B cell (primary cell): ENCODE measurements around the gene LIMS4. TPM values are rescaled to one million over a fixed set of nuclear protein-coding genes. Genes with fewer than 3 reads are reported as not detected.
"Not testable (repeated sequence)": the region's sequence is repeated elsewhere in the genome, so short reads cannot be mapped to it uniquely, and the experiment has no call there.

Experiments
- ATAC-seq: fragments of 200-7000 bp; cut with Tn5 transposase; one replicate; pipeline ENCODE4 v1.10.0; 2021; ENCODE audit warnings: low read depth, mild to moderate bottlenecking, moderate number of reproducible peaks, moderate library complexity
- CTCF ChIA-PET: fragments of 350-600 bp; sonication (Branson Sonifier 250); formaldehyde crosslinking; loops from one replicate; lab custom pipeline; 2021; ENCODE audit warnings: antibody characterized with exemption, inconsistent platforms; lab: Charles Lee
- POLR2A ChIA-PET: fragments of 350-600 bp; sonication (Branson Sonifier 250); formaldehyde crosslinking; loops from one replicate; lab custom pipeline; 2021; ENCODE audit warnings: antibody characterized with exemption; lab: Charles Lee
- DNase-seq: peaks from one replicate; pipeline ENCODE4 v3.0.0; 2013
- H2AFZ ChIP-seq: 2 replicates; pipeline ENCODE4 v1.6.1; 2012; ENCODE audit warnings: mild to moderate bottlenecking, low read depth, low read length; ENCODE audit not compliant: insufficient read depth, poor library complexity, severe bottlenecking
- H3K27ac ChIP-seq, 2 donors: 1 replicate in 1 of 2; 2 replicates in 1 of 2; pipeline ENCODE4 v1.5.1; 2012 to 2013; ENCODE audit warnings: low read length in 2 of 2, mild to moderate bottlenecking in 2 of 2, moderate library complexity in 1 of 2
- H3K27me3 ChIP-seq, 4 experiments: fragments of 200-600 bp in 1 of 4; sonication (generic) in 1 of 4; replicated peaks in 1 of 4; 1 replicate in 2 of 4; 2 replicates in 2 of 4; pipeline versions ENCODE4 v1.6.1 to v1.7.0; 2013 to 2016; ENCODE audit warnings: low read length in 3 of 4, mild to moderate bottlenecking in 2 of 4, mixed read lengths in 1 of 4, moderate library complexity in 1 of 4; ENCODE audit not compliant: insufficient read depth in 4 of 4, control insufficient read depth in 3 of 4; ENCODE audit errors: control extremely low read depth in 1 of 4
- H3K36me3 ChIP-seq, 2 experiments: replicated peaks in 1 of 2; 1 replicate in 1 of 2; 2 replicates in 1 of 2; pipeline versions ENCODE4 v1.6.1 to v1.7.1; 2013; ENCODE audit warnings: low read length in 1 of 2; ENCODE audit not compliant: insufficient read depth in 2 of 2, control insufficient read depth in 1 of 2; ENCODE audit errors: control extremely low read depth in 1 of 2, extremely low read depth in 1 of 2
- H3K4me1 ChIP-seq, 2 donors: fragments of 200-600 bp in 1 of 2; sonication (generic) in 1 of 2; 1 replicate in 1 of 2; 2 replicates in 1 of 2; pipeline versions ENCODE4 v1.5.1 to v1.6.1; 2013 to 2017; ENCODE audit warnings: low read length in 2 of 2; ENCODE audit not compliant: control insufficient read depth in 2 of 2, insufficient read depth in 2 of 2
- H3K4me2 ChIP-seq: replicated peaks from 2 replicates; pipeline ENCODE3; 2012; ENCODE audit warnings: mild to moderate bottlenecking, low read depth, low read length; ENCODE audit not compliant: poor library complexity, severe bottlenecking
- H3K4me3 ChIP-seq, 5 experiments: fragments of 200-600 bp in 1 of 5; sonication (generic) in 1 of 5; 1 replicate in 3 of 5; 2 replicates in 2 of 5; pipeline versions ENCODE4 v1.5.1 to v1.7.0; 2011 to 2016; ENCODE audit warnings: low read length in 4 of 5, mild to moderate bottlenecking in 4 of 5, low read depth in 2 of 5, control low read depth in 1 of 5, moderate library complexity in 1 of 5; ENCODE audit not compliant: insufficient read depth in 1 of 5; ENCODE audit errors: control extremely low read depth in 1 of 5, extremely low read depth in 1 of 5
- H3K79me2 ChIP-seq: fragments of 200-600 bp; sonication (generic); one replicate; pipeline ENCODE4 v1.6.0; 2016; ENCODE audit warnings: low read length; ENCODE audit not compliant: control insufficient read depth, insufficient read depth
- H3K9ac ChIP-seq: fragments of 200-600 bp; sonication (generic); 2 replicates; pipeline ENCODE4 v1.6.1; 2017; ENCODE audit warnings: mild to moderate bottlenecking, low read length, moderate library complexity
- H3K9me3 ChIP-seq, 3 donors: one replicate each; pipeline versions ENCODE4 v1.6.1 to v1.7.1; 2013; ENCODE audit warnings: low read length in 2 of 3; ENCODE audit not compliant: control insufficient read depth in 2 of 3, insufficient read depth in 1 of 3; ENCODE audit errors: control extremely low read depth in 1 of 3
- H4K20me1 ChIP-seq: 2 replicates; pipeline ENCODE4 v1.6.0; 2012; ENCODE audit warnings: mild to moderate bottlenecking, low read length; ENCODE audit not compliant: insufficient read depth, control insufficient read depth, poor library complexity, severe bottlenecking
- H3K27ac Mint-ChIP-seq: one replicate; pipeline ENCODE4 v1.8.0; 2021; ENCODE audit warnings: mixed read lengths
- H3K27me3 Mint-ChIP-seq: one replicate; pipeline ENCODE4 v1.8.0; 2021; ENCODE audit warnings: mixed read lengths
- H3K4me1 Mint-ChIP-seq: one replicate; pipeline ENCODE4 v1.8.0; 2021; ENCODE audit warnings: mixed read lengths
- H3K4me3 Mint-ChIP-seq: one replicate; pipeline ENCODE4 v1.8.0; 2021; ENCODE audit warnings: mixed read lengths
- H3K9me3 Mint-ChIP-seq: one replicate; pipeline ENCODE4 v1.8.0; 2022; ENCODE audit warnings: mixed read lengths; ENCODE audit not compliant: insufficient read depth
- WGBS: methylation state at CpG from one replicate; pipeline ENCODE4 v1.1.5; 2013; ENCODE audit warnings: missing lambda C conversion rate; ENCODE audit not compliant: insufficient coverage; 5-methylcytosine and 5-hydroxymethylcytosine counted together
- intact Hi-C: fragments of 100-400 bp; cut with micrococcal nuclease; formaldehyde crosslinking; loops from one replicate; pipeline ENCODE4 v1.10.0; 2022
- polyA minus RNA-seq: library from RNA; depleted of rRNA, polyadenylated mRNA; stranded (reverse); fragments of >200 nt; gene quantifications from 2 replicates; pipeline ENCODE4 v1.2.3, GENCODE V29; 2012
- polyA plus RNA-seq: library from polyadenylated mRNA; depleted of rRNA; stranded (reverse); fragments of >200 nt; gene quantifications from 2 replicates; pipeline ENCODE4 v1.2.3, GENCODE V29; 2012
- total RNA-seq, 2 donors: library from RNA; stranded (reverse); fragments of 120-200 nt in 1 of 2; gene quantifications; 1 replicate in 1 of 2; 2 replicates in 1 of 2; pipeline versions ENCODE4 v1.2.3 to v1.2.4, GENCODE V29; 2013 to 2022

The LIMS4 gene
- total RNA-seq (0.47 and 0.49 TPM in 2 replicates), polyA plus RNA-seq (0.07 TPM in 1 of 2 replicates, not detected in the other), polyA minus RNA-seq (not detected in 2 replicates)
- 0.79 TPM for total RNA-seq (2013)

DNA sequence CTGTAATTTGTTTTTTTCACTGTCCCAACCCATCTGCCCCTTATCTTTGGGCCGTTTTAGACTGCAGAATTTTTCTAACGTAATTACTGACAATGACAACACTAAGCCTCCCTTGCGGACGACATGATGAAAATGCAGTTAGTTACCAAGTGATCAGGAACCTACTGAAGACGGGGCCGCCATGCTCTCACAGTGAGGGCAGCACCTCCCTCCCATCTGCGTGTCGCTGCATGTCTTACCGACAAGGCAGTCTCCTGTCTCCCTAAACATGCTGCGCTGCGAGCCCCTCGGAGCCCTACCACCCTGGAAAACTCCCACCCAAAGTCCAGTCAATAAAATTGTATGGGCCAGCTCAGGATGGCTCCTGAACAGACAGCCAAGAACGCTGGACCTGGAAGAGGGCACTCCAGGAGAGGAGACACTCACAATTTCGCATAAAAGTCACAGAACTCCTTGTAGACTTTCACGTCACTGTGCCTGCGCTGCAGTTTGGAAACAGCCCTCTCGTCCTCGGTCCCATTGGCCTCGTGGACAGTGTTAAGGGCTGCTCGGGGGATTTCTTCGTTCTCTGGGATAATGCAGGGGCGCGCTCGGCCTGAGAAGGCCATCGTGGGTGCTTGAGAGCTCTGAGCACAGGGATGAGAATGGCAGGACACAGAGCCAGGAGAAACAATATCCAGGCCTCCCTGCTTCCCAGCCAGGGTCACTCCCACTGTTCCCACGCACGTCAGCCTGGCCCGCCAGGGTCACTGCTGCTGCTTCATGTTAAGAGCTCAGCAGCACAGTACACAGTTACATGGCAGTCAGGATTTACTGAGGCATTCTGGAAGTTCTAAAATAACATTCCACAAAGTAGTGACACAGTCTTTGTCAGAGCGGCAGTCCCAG, at the start of gene LIMS4:
LIMS4 (minus strand) TSS at position 646 of the 888 bp plus-strand sequence; CDS start at position 608, 38 bp downstream.
- intact Hi-C loops, ATAC-seq, H3K9me3 Mint-ChIP-seq, H3K27ac ChIP-seq, H3K27ac Mint-ChIP-seq, H3K79me2 ChIP-seq, DNase-seq, H3K27me3 Mint-ChIP-seq, H3K27me3 ChIP-seq, H3K36me3 ChIP-seq, H3K9ac ChIP-seq, H2AFZ ChIP-seq, POLR2A ChIA-PET, H3K9me3 ChIP-seq, H3K4me3 ChIP-seq, H3K4me1 Mint-ChIP-seq, H3K4me2 ChIP-seq, H4K20me1 ChIP-seq, CTCF ChIA-PET, H3K4me3 Mint-ChIP-seq, H3K4me1 ChIP-seq: not testable (repeated sequence)
- no CpG with 5 or more reads among the region's 29 CpGs for WGBS

DNA sequence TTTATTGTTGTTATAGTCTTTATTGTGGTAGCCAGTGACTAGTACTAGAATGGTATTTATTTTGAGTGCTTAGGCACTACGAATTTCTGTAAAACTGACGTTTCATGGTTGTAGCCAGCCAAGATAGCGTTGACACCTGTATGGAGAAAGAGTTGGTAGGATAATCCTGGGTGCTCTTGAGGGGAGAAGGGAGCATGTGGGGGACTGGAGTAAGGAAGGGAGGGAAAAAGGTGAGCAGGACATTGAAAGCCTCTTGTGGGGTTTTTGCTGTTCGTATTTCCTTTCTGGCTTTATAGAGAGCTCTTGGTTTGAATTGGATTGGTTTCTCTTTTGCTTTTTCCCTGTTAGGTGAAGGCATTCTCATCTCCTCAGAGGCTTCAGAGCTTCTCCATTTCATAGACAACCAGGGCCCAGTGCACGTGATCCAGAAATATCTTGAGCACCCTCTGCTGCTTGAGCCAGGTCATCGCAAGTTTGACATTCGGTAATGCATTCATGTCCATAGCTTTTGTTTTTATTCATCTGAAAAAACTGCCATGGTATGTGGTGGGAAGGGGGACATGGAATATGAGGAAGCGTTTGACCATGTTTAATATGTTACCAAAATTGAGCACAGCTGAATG, 27.2 kb upstream of the LIMS4 start:
- DNase-seq, H3K4me1 ChIP-seq, POLR2A ChIA-PET, H3K27me3 ChIP-seq, H3K27me3 Mint-ChIP-seq, H3K9me3 Mint-ChIP-seq, H3K27ac ChIP-seq, H3K27ac Mint-ChIP-seq, H3K4me2 ChIP-seq, H3K9me3 ChIP-seq, intact Hi-C loops, CTCF ChIA-PET, H3K79me2 ChIP-seq, H3K9ac ChIP-seq, H4K20me1 ChIP-seq, H3K4me3 ChIP-seq, H3K4me1 Mint-ChIP-seq, H2AFZ ChIP-seq, H3K4me3 Mint-ChIP-seq, H3K36me3 ChIP-seq: not testable (repeated sequence)
- no CpG with 5 or more reads among the region's 8 CpGs for WGBS
- peak; percentile 86 for ATAC-seq

GRCh38 chr2:110496027-110496426, 23.4 kb upstream of the LIMS4 start:
- H3K4me2 ChIP-seq, H3K79me2 ChIP-seq, ATAC-seq, H3K4me3 ChIP-seq, H3K4me3 Mint-ChIP-seq, intact Hi-C loops, H4K20me1 ChIP-seq, H3K4me1 ChIP-seq, POLR2A ChIA-PET, H3K9me3 ChIP-seq, H3K27ac ChIP-seq, H3K36me3 ChIP-seq, CTCF ChIA-PET, H2AFZ ChIP-seq, H3K27me3 Mint-ChIP-seq, H3K9ac ChIP-seq, H3K27me3 ChIP-seq, H3K27ac Mint-ChIP-seq, DNase-seq, H3K9me3 Mint-ChIP-seq, H3K4me1 Mint-ChIP-seq: not testable (repeated sequence)
- WGBS = no CpG with 5 or more reads among the region's 6 CpGs

DNA sequence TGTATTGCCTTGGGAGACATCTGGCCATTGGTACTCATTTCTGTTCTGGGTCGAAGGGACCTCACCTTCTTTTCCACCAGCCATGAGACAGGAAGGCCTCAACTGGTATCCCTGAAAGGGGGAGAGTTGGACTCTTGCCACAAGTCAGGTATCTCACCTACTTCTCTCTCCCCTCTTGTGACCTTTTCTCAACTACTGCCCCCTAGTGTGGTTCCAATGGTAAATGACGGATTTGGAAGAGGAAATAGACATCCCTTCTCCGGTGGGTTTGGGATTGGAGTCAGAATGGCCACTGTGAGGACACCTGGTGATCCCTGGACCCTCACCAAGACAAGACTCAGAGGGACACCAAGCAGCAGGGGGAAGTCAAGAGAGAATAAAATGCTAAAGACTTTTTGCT, 21.9 kb upstream of the LIMS4 start:
- H3K9me3 ChIP-seq, H3K4me2 ChIP-seq, H3K4me3 ChIP-seq, H2AFZ ChIP-seq, H3K27ac ChIP-seq, H4K20me1 ChIP-seq, H3K4me3 Mint-ChIP-seq, DNase-seq, H3K9ac ChIP-seq, H3K9me3 Mint-ChIP-seq, POLR2A ChIA-PET, H3K4me1 ChIP-seq, H3K27ac Mint-ChIP-seq, ATAC-seq, intact Hi-C loops, H3K27me3 ChIP-seq, CTCF ChIA-PET, H3K27me3 Mint-ChIP-seq, H3K36me3 ChIP-seq, H3K79me2 ChIP-seq, H3K4me1 Mint-ChIP-seq: not testable (repeated sequence)
- WGBS = no CpG with 5 or more reads among the region's 3 CpGs
